HUDEP-2 (cell line): ENCODE data around the gene CEP72.

ENCODE experiments used
- DNase-seq, 76 experiments: peaks; one replicate each; lab custom pipeline; 2025; ENCODE audit not compliant: unreplicated experiment in 76 of 76; lab: John Stamatoyannopoulos, UW

CEP72 gene

GRCh38 chr5:635306-636055 lies 23.3 kb downstream of the CEP72 start:
- no peak for DNase-seq

- no peak for DNase-seq
Observed at GRCh38 chr5:636951-637350, 24.8 kb downstream of the CEP72 start.

GRCh38 chr5:637581-638450 lies 25.7 kb downstream of the CEP72 start:
- DNase-seq = no peak

DNA sequence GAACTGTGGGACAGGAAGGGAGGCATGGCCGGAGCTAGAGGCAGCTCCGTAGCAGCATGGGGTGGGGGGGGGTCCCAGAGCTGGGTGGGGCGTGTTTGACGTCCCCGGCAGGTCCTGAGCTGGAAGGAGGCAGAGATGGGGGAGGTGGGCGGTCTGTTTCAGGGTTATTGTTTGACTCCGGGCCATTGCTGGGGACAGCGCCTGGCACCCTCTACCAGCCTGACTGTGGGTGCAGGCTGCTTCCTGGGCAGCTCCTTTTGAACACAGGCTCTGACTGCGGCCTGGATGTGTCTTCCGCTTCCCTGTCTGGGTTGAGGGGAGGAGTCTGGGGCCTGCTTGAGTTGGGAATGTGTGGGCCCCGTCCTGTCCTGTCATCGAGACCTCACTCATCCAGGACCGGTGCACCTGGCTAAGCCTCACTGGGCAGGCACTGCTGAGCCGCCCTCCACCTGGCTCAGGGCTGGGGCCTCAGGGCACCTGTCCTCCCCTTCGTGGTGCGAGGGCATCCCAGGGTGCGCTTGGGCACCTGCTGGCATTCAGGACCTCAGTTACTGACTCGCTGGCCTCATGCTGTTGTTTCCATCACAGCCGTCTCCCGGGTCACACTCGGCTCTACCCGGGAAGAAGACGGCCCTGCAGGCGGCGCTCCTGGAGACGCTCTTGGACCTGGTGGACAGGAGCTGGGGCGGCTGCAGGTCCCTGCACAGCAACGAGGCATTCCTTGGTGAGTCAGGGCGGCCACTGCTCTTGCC lies 26.5 kb downstream of the CEP72 start:
- DNase-seq = no peak

GRCh38 chr5:639253-639530 lies 27.1 kb downstream of the CEP72 start:
- no peak for DNase-seq

DNA sequence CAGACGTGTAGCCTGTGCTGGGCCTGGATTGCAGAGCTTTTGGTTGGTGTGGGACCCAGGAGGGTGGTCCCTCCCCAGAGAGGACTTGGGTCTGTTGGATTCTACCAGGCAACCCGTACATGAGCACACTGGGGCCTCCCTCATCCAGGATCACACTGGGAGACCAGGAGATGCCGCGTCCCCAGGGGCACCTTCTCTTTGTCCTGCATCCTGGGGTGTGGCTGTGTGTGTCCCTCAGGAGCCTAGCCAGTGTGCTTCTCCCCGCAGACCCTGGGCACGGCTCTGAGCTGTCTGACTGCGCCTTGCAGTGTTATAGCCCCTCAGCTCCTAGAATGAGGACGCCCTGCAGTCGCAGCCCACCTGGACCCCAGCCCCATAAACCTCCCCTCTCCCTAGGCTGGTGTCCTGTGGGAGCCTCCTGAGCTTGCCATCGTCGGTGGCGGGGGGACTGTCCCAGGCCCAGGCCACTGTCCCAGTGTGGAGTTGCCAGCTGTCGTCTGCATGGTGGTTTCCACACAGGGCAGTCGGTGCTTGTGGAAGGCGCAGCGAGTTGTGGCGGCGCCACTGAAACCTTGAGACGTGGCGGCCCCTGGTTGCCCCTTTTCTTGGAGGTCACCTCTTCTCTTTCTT lies 27.6 kb downstream of the CEP72 start:
- DNase-seq = no peak

DNA sequence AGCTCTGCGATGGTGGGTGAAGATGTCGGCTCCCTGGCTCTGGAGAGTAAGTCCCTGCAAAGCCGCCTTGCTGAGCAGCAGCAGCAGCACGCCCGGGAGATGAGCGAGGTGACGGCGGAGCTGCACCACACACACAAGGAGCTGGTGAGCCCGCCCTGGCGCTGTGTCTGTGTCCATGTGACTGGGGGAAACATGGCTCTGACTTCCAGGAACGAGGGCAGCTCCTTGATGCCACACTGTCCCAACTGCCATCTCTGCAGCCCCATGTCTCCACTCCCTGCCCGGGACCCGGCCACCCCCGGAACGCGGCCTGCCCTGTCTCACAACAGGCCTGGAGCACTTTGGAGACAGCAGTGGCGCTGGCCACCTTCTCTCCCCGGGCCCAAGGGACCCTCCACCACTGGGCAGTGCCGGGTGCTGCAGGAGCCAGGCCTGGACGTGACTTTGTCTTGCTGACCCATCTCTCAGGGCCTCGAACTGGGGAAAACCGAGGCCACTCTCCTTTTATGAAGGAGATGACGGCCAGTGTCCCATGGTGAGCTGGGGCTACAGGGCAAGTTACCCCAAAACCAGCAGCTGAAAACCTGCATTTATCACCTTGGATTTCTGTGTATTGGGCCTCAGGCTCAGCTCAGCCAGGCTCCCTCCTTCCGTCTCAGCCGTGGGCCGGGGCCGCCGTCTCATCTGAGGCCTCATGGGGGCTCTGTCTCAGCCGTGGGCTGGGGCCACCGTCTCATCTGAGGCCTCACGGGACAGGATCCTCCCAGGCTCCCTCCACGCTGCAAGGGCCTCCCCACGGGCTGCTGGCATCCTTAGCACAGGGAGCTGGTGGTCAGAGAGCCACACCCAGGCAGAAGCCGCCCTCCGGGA lies 28.6 kb downstream of the CEP72 start:
- DNase-seq = no peak

- no peak for DNase-seq
Observed at GRCh38 chr5:641331-641765, 29.2 kb downstream of the CEP72 start.

DNA sequence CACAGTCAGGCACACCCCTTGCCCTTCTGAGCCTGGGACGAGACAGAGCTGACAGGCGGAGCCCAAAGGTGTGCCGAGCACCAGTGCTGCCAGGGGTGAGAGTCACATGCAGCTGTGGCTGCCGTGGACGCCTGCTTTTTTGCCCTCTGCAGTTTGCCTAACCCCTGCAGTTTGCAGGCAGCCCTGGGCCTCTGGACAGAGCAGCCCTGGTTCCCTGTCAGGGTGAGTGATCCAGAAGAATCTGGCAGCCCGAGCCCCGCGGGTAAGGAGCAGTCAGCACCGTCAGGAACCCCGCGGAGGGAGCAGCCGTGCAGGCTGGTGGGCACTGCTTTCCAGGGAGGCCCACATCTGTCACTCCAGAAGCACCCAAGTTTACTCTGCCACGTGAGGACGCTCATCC lies 30.3 kb downstream of the CEP72 start:
- DNase-seq = no peak

DNA sequence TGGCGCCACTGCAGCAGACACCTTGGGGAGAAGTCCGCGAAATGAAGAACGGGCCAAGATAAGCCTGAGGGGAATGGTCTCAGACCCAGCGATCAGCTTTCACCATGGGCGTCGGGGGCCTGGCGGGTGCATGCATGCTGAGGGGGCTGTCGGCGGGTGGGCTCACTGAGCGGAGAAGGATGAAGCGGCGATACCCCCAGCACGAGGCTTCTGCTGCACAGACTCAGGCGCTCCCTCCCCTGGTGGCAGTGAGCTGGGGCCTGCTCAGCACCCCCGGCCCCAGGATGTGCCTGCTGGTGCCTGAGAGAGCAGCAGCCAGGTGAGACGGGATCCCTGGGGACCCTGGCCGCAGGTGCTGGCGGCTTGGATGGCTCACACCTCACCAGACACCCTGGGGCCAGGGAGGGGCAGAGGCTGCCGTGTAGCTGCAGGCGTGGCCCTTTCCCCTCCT lies 31.2 kb downstream of the CEP72 start:
- no peak for DNase-seq

DNA sequence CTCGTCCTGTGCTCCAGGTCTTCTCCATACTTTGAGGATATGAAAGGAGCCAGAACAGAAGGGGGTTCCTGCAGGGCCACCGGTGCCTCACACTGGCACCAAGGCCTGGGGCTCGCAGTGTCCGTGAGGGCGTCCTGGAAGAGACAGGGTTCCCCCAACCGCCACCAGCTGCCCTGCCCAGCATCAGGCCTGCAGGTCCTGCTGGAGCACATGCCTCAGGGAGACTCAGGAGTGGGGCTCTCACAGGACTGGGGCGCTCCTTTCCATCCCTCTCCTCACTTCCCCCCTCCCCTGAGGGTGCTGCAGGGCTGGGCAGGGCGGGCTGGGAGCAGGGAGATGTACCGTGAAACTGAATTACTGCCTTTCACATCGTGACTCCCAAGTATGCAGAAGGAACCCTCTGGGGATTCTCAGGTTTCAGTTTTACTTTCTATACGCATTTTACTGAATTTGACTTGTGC lies 31.7 kb downstream of the CEP72 start:
- DNase-seq = no peak

GRCh38 chr5:644509-644908 lies 32.4 kb downstream of the CEP72 start:
- no peak for DNase-seq

DNA sequence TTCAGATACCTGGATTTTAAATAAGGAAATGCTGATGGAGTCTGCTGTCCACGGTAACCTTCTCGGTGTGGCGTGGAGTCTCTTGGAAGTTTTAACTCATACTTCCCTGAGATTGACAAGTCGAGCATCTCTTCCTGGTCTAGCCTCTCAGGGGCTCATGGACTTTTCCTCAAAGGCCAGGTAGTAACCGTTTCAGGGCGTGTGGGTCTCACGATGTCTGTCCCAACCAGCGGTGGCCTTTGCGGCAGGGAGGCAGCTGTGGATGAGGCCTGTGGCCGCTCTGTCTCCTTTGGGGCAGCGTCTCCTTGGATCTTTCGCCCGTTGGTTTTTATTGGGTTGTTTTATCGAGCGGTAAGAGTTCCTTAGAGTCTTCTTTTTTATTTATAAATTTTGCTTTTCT lies 32.8 kb downstream of the CEP72 start:
- no peak for DNase-seq

- DNase-seq = no peak
Observed at GRCh38 chr5:645421-645820, 33.3 kb downstream of the CEP72 start.

DNA sequence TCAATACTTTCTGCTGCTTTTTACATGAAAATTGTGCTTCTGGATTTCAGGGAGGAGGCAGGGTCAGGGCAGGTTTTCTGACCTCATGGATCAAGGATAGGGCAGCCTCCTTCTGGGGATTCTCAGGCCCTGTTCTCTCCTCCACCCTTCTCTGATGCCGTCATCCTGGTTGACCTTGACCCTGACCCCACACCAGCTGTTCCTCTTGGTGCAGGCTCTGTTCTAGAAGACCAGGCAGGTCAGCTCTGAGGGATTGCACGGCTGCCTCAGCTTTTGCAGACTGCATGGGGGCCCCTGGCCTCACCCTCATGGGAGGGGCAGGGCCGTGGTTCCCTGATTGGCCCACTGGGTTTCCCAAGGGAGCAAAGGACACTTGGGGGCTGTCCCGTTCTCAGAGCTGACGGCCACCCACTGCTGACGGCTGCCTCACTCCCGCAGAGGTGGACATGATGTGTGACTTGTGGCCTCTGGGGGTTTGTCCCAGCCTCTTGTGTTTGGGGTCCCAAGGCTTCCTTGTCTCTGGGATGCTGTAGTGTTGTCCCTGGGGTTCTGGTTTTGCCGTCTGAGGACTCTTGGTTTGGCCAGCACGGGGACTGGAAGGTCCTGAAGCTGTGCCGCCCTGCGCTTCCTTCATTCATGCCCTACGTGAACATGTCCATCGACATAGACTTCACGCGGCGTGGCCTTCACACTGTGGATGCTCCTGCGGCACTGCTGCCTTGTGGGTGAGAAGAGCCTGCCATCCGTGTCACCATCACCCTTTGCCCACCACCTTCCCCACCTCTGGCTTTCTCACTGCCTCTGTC lies 34.5 kb downstream of the CEP72 start:
- no peak for DNase-seq

DNA sequence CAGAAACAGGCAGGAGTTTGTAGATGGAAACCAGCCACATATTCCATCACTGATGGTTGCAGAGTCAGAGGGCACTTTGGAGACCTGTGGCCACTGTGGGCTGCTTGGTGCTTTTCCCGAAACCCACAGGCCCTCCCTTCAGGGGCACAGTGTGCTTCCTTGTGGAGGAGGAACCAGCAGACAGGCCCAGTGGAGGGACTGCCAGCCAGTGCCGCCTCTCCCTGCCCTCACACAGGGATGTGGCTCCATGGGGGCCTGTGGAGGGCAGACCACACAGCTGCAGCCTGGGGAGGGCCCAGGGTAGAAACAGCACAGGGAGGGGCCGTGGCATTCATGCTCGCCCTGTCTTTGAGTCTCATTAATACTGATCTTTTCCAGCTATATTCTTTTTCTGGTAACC lies 35.2 kb downstream of the CEP72 start:
- no peak for DNase-seq

DNA sequence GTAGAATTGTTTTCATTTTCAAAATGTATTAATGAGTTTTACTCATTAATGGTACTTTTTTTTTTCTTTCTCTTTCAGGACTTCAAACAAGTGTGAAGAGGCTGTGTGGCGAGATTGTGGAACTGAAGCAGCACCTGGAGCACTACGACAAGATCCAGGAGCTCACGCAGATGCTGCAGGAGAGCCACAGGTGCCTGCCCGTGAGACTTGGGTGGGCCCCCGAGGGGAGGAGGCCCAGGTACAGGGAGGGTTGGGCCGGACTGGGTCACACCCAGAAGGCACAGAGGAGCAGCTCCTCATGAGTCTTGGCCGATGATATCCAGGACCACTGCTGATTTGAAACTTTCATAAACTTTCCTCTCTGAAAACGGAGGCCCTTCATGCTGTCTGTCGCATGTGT lies 35.6 kb downstream of the CEP72 start:
- no peak for DNase-seq

DNA sequence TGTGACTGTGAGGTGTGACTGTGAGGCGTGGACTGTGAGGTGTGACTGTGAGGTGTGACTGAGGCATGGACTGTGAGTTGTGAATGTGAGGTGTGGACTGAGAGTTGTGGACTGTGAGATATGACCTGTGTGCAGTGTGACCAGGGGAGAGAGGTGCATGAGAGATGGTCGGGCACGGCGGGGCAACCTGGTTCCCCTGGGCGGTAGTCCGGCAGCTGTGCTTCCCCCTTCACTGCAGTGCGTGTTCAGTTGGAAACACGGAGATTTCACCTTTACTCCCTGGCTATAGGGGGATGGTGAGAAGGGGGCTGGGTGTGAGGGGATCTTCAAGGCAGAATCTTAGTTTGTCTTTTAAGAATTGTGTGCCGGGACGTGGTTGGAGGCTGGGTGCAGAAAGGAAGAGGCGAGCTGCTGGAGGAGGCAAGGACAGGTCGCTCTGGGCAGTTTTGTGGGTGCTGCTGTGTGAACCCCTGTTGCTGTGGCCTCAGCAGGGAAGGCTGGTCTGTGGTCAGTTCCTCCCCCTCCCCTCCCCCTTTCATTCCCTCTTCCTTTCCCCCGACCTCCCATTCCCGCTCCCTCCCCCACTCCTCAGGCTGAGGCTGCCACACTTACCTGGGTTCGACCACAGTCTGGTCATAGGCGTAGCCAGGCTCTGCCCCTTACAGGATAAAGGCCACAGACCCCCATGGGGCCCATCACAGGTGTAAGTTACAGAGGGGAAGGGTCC lies 39.3 kb downstream of the CEP72 start:
- DNase-seq = no peak
